Umbilical cord (tissue), 2 donors: Measurements from ENCODE around the gene JAK1. TPM values are rescaled to one million over a fixed set of nuclear protein-coding genes. Genes with fewer than 3 reads are reported as not detected.
A peak's percentile ranks its signal among the peaks of the same experiment; 100 is the strongest.

Experiments
- DNase-seq: peaks from one replicate; pipeline ENCODE4 v3.0.0-alpha.2; 2015; ENCODE audit warnings: low spot score
- total RNA-seq: library from RNA; depleted of rRNA; stranded (reverse); fragments of >200 nt; gene quantifications from one replicate; pipeline ENCODE4 v1.2.3, GENCODE V29; 2014; ENCODE audit warnings: low replicate concordance; ENCODE audit not compliant: insufficient read depth

JAK1 gene
- total RNA-seq, 1 donor from 2014 or later = 81.1 TPM

DNA sequence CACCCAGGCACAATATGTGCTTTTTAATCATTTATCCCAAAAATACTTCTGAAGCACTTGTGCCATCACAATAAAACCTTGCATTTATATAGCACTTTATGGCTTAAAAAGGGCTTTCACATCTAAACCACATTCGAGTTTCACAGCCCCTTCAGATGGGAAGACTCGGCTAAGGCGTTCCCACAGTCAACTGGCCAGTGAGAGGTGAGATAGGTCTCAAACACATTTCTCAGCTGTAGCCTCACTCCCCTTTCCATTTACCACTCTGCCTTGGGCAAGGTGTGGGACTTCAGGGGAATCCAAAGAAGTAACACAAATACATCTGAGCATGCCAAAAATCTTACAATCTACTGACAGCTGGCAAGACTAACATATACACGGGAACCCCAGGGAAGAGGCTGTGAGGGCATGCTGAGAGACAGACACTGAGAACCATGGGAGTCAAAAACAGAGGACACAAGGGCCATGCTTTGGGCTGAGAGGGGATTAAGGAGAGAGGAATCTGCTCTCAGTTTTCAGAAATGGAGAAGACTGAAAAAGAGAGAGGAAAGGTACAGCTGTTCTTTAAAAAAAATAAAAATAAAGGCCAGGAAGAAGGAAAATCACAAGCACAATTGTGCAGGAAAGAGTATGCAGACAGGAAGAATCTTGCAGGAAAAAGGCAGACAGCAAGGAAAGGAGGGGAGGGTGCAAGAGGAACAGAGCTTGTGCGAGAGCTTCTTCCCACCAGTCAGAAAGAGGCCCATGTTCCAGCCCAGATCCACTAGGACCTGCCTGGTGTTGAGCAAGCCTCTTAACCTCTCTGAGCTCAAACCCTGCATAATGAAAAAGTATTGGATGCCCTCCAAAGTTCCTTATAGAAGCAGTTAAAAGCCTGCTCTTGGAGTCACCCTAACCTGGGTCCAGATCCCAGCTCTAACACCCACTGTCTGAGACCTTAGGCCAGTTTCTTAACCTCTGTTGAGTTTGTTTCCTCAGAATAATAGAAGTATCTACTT is 73.5 kb downstream of the JAK1 start:
- peak; percentile 66 for DNase-seq

DNA sequence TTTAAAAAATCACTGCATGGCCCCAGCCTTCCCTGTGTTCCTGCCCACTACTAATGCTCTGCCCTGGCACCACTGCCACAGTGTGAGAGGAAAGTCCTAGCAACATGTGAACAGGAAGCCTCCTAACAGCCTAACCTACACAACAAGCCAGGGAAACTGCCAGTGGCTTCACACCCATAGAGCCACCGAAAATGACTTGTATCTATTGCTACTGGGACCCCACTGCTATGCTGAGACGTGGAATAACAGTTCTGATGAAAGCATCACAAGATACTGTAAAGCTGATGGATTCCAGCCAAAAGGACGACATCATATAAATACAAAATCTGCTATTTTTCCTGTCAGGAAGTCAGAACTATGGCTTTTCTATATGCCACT is 74.9 kb downstream of the JAK1 start:
- peak; percentile 33 for DNase-seq

DNA sequence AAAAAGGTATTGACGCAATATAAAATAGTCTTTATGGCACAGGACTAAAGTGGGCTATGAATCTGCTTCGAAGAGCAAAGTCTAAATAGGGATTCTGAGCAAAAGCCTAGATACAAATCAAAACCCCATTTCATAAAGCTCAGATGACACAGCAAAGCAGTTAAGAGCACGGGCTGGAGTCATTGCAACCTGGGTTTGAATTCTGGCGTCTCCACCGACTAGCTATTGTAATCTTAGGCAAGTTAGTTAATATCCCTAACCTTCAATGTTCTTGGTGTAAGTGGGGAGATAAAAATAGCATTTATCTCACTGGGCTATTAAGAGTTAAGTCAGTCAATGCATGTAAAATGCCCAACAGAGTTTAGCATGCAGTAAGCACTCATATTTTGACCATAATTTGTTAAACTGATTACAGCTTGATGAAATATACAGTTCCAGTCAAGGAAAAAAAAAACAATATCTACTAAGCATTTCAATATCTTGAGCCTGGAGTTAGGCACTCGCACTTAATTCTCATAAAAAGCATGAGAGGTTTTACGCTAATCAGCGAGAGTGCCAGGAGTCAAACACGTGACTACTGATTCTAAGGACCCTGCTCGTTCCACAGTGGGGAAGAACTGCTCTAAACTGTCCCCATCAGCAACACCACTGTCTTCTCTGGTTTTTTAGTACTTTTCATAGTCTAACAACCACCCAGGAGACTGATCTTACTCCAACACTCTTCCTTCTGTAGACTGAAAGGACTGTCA is 75.5 kb downstream of the JAK1 start:
- DNase-seq = no peak

DNA sequence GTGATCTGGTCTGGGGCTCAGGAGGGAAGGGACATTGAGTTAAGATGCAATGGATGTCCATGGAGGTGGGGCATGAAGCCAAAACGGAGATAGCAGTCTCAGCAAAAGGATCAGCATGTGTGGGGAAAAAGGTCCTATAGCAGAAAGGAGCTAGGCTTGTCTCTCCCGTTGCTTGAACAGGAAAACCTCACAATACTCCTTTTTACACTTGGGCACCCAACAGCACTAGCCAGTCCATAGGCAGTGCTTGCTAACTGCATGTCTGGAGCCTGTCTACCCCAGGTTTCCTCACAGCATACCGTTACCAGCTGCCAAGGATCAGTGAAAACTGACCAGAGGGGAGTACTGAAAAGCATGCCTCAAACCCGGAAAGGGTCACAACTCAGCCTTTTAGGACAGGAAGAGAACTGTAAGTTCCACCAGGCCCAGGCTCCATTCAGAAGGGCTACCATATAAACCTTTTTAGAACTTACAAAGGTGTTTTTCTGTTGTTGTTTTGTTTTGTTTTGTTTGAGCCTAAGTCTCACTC is 78.6 kb downstream of the JAK1 start:
- DNase-seq = no peak

DNA sequence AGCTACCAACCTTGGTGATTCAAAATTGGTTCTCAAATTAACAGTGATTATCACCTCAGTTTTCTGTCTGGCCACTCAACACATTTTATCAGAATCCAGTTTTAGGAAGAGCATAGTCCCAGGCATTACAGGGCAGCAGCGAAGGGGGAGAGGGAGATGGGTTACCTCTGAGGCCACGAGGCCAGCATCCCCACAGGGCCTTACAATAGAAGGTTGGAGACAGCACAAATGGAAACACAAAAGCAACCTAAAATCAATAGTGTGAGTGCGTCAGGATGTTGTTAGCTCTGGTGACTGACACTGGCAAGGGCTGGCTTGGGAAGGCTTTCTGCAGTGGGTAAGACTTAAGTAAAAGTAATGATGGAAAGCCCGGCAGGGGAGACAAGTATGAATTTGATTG is 79.5 kb downstream of the JAK1 start:
- DNase-seq = no peak

DNA sequence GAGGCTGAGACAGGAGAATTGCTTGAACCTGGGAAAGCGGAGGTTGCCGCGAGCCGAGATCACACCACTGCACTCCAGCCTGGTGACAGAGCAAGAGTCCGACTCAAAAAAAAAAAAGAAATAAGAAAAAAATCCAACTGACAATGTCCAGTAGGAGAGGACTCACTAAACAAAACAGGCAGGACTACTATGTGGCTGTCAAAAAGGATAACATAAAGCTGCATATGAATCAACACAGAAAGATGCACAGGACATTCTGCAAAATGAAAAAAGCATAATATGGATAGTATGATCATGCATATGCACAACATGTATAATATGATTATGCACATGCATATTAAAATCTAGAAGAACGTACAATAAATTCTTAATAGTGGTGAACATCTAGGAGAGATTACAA is 80.7 kb downstream of the JAK1 start:
- no peak for DNase-seq

DNA sequence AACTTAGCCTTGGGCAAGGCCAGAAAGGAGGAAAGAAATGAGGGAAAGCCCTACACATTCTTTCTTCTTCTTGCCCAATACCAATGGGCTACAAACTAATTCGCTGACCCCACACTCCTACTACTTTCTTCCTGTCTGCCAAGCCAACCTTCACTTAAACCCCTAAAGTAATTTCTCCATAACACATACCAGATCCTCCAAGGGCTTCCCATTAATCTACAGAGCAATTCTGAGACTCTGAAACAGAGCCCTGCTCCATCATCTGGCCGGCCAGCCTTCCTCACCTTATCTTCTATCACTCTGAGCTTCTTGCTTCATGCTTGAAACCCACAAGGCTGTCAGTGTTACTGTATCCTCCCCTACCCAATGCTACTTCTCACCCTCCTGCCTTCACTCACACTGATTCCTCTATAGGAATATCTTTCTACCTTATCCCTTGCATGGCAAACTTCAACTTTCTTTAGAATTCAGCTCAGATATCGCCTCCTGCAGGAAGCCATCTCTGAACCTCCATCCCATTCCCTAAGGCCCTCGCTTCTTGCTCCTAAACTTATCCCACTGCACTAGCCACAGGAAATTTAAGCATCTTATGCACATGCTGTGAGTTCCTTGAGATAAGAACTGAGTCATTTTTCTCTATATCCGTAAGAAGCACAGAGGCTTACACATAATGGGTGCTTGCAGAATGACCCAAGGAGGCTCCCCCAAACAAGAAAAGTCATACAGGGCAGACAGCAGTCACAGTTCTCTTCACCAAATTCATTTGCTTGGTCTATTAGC is 81.9 kb downstream of the JAK1 start:
- DNase-seq = no peak

DNA sequence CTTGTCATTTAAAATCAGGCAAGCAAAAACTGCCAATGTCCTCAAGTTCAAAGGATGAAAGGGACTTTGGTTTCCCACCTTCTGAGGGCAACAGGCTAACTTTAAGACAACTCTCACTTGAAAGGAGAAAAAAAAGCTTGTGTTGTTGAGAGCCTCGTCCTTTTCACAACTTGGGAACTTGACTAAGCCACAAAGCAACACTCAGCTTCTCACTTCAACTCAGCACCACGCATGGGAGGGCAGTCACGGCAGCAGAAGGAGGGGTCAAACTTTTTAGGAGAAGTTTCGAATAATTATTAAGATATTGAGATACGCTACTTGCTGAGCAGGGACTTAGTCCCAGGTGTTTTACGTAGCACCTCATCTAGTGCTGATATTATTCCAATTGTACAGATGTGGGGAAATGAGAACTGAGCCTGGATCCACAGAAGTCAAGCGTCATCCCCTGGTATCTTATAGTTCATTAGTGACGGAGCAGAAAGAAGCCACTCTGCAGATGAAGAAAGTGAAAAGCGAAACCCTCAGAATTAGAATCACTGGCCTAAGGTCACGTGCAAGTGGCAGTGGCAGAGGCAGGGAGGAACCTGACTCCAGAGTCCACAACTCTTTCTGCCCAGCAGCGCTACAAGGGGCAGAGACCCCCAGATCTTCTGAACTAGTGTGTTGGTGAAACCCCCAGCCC is 83.6 kb downstream of the JAK1 start:
- no peak for DNase-seq

DNA sequence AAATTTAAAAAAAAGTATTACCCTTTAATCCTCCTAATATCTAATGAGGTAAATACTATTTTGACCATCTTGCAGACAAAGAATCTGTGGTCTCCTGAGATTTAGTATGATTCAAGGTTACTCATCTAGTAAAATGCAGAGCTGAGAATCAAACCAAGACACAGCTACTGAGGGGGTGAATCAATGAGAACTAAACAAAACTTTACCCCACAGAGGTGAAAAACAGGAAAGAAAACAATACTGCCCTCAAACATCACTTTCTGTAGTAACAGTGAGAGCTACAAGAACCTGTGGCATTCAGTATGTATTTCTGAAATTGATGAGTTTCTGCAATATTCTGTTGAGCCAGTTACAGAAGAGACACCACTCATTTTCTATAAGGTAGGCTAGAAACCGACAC is 85.1 kb downstream of the JAK1 start:
- no peak for DNase-seq

DNA sequence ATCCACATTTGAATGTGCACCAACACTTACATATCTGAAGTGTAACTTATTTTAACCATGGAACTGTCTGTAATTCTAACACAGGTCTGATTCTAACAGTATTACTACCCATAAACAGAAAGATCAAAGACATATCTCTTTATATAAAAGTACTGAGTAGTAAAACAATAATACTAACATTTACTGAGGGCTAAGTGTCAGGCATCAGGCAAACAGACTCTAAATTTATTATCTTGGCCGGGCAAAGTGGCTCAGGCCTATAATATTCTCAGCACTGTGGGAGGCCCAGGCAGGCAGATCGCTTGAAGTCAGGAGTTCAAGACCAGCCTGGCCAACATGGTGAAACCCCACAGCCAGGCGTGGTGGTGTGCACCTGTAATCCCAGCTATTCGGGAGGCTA is 85.9 kb downstream of the JAK1 start:
- DNase-seq = no peak

DNA sequence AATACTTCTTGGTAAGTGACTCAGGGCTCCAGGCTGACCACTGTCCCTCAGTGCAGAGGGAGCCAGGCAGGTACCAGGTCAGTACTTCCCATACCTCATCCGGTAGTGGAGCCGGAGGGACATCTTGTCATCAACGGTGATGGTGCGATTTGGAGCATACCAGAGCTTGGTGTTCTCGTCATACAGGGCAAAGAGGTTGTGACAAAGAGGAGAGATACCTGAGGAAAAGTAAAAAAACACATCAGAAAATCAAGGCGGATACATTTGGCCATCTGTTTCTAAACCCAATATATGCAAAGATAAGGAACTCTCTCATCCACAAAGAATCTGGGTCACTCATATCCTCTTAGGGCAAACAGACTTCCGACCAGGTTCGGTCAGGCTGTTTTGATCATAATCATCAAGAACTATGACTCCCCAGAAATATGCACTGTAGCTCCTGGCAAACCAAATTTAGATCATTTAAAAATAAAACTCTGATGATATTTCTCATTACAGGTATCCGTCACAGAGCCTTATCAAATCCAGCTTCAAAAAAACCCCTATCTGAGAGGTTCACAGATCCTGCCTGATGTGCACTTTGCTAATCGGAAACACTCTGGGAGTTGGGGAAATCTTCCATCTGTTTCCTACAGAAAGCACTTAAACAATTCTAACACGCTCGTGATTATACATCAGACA is 87.3 kb downstream of the JAK1 start:
- DNase-seq = no peak

DNA sequence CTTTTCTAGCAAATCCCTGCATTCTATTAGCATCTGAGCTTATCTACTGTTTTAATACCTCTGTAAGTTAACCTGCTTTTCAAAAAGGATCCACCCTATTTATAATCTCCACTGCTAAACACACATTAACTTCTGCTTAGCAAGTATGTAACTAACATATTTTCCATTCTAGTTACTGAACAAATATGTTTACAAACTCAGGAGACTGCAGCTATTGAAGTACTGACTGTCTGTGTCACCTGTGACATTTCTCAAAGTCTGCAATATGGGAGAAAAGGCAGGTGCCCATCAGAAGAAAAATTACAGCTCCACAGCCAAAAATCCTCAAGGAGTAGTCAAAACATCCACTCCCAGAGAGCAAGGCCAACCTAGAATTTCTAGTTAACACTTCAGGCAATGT is 88.3 kb downstream of the JAK1 start:
- DNase-seq = no peak

DNA sequence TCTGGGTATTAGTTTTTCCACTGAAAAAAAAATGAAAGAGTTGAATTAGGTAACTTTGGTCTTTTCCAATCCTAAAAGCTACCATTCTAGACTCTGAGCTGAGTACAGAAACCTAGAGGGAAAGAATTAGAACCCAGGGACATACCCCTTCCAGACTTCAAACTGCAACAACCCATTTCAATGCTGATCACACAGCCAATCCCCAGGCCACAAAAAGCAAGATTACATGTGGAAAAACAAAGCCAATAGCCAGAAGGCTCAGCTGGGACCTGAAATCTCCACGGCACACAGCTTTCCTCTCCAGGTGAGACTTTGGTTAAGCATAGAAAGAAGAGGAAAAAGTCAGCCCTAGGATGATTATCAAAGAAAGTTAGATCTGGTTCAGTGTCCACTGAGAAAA is 88.8 kb downstream of the JAK1 start:
- DNase-seq = no peak

DNA sequence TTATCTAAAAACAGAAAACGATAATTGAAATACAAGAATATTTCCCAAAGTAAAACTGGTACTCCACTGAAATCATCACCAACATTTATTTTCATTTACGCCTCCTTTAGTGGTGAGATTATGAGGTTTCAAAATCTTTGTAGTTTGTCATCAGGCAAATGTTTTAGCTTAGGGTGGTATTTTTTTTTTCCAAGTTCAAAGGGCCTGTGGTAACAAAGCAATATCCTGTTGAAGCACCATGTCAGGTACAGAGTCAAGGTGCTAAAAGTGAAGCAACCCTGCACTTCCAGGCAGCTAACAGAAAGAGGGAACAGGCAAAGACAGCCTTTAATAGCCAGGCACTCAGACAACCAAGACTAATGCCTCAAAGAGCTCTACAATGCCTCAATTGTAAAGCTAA is 89.2 kb downstream of the JAK1 start:
- no peak for DNase-seq

DNA sequence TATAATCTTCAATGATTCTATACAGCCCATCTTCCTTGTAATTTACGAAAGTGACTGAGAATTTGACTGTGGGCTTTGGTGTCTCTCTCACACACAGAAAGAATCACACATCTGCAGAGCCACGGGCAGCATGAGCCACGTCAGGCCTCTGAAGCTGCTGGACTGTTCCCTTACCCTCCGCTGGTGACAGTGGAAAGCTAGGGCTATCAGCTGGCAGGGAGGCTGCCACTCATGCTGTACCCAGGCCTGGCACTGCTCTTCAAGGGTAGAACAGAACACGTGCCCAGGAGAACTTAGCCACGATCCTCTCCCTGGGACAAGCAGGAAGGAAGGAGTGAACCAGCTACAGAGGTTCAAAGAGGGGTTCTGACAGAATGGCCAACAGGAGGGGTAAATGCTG is 90.7 kb downstream of the JAK1 start:
- no peak for DNase-seq

DNA sequence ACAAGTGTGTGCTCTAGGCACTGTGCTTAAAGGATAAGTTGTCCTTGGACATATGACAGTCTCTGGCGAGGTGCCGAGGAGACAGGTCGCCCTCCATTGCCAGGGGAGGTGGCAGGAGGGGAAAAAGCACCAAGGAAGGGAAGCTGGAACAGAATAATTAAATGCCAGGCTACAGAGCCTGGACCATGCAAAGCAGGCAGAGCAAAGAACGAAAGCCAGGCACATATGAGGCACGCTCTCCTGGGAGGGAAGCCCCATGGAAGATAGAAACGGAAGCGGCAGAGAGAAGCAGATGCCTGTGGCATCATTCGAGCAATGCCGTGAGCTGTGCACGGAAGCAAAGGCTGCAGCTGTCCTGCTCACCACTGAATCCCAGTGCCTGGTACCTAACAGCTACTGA is 91.2 kb downstream of the JAK1 start:
- DNase-seq = no peak

DNA sequence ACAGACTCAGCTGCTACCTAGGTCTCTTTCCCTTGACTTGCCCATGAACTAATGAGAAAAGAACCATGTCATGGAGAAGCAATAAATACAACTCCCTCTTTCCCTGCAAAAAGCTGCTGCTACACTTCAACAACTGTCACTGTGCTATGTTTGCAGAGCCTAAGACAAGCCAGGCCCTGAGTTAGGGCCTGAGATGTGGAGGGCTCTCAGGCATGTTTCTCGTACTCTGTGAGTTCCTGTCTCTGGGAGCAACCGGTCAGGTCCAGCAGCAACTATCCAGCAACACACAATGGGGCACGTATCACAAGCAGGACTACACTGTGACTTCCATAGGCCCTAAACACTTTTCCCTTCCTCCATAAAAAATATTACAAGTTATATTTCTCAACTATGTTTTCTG is 91.7 kb downstream of the JAK1 start:
- peak; percentile 20 for DNase-seq

DNA sequence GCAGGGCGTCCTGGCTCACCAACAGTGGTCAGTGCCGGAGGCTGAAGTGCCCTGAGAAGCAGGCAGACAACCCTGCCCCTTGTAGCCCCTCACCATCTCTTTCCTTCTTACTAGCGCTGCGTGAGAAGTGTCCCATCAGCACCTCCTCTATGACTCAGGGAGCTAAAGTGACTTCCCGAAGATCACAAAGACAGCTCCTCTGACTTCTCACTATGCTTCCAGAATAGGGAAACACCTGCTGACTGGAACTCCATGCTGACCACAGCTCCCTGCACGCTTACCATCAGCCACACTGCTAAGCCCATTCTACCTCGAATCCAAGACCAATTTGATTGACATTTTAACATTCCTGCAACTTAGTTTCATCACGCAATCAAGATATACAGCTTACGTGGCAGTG is 92.8 kb downstream of the JAK1 start:
- DNase-seq = no peak

DNA sequence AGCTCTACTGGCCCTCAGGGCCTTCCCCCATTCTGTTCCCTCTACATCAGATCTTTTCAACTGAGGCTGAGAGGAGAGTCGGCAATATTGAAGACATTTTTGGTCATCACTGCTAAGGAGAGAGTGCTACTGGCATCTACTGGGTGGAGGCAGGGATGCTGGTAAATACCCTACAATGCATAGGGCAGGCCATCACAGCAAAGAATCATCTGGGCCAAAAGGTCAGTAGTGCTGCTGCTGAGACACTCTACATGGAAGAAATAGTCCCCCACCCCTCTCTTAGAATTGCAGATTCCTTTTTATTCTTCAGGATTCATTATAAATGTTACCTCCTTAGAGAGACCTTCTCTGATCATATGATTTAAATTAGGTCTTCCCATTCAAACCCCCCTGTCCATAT is 94.3 kb downstream of the JAK1 start:
- no peak for DNase-seq

DNA sequence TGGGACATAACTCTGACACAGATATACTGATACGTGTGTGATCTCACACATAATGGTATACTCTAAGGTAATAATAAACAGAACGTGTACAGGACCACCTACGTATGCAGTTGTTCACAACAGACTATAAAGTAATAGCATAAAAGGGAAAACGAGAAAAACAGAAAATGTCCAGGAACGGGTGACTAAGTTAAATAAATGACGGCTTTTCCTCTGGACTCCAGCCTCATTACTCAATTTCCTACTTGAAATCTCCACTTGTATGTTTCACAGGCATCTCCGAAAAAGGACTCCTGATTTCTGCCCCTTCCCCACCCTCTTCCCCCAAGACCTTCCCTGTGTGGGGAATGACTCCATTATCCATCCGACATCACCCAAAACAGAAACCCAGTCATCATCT is 95.1 kb downstream of the JAK1 start:
- DNase-seq = no peak

DNA sequence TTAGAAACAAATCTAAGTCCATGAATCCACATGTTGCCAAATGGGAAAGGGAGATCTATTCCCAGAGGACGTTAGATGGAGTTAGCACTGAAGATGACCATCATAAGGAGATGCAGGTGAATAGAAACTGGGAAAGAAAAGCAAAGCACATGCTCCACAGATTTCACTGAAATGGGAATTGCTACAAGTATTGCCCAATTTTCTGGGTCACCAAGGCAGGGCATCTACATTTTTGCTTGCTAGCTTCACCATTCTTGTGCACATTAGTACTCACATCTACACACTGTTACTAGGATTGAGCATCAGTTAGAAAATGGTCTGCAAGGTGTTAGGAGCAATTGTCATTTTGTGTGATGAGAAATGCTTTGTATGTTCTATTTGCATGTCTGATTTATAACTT is 99.1 kb downstream of the JAK1 start:
- no peak for DNase-seq
